ENCODE measurements around the gene CXCL9.

The CXCL9 gene

GRCh38 chr4:76007089-76007862 lies at the start of gene CXCL9:
Gene CXCL9, minus strand, starts transcription at chr4:76007509. Its CDS starts 60 bp downstream, at chr4:76007449.
- no peak for TF ChIP-seq EZH2 (IDR thresholded peaks at IDR 0.05; ENCODE audit: borderline replicate concordance, low read length)
- TF ChIP-seq CTCF (IDR thresholded peaks at IDR 0.05; ENCODE audit: low read length) = no peak
- H3K27me3 ChIP-seq (ENCODE audit: insufficient read depth, low read length) = no peaks in the 10 kb centered on the region
- H3K4me3 ChIP-seq (ENCODE audit: low read depth, low read length, poor library complexity, severe bottlenecking) = no peak within 1 kb of the TSS
- no peak within 1 kb of the TSS for H3K4me2 ChIP-seq (ENCODE audit: low read length)
- no peak within 1 kb of the TSS for H2AFZ ChIP-seq (ENCODE audit: low read length)
- no peaks in the 10 kb centered on the region for H3K4me1 ChIP-seq (ENCODE audit: insufficient read depth, low read length, severe bottlenecking)
- H3F3A ChIP-seq (ENCODE audit: insufficient read depth, low read length) = no peaks in the 10 kb centered on the region
- H3K36me3 ChIP-seq (ENCODE audit: insufficient read depth, low read length) = no peaks in the 10 kb centered on the region
- H3K9me2 ChIP-seq (ENCODE audit: low read depth, low read length) = no peaks in the 10 kb centered on the region
- no peaks in the 10 kb centered on the region for H3K79me2 ChIP-seq (ENCODE audit: insufficient read depth, low read length)
- no peak within 1 kb of the TSS for H3K9ac ChIP-seq (ENCODE audit: low read length)
- no peaks in the 10 kb centered on the region for H4K20me1 ChIP-seq (ENCODE audit: insufficient read depth, low read length)
- H3K27ac ChIP-seq (ENCODE audit: low read depth, low read length, poor library complexity, severe bottlenecking) = no peak within 1 kb of the TSS
- H3K9me3 ChIP-seq (ENCODE audit: low read length) = no peaks in the 10 kb centered on the region

GRCh38 chr4:76055421-76055820 lies 48.1 kb upstream of the CXCL9 start:
- Histone ChIP-seq H3F3A (ENCODE audit: insufficient read depth, low read length) (no peaks in the 10 kb centered on the region), H3K9me3 (ENCODE audit: low read length) (no peaks in the 10 kb centered on the region), H3K9me2 (ENCODE audit: low read depth, low read length) (no peaks in the 10 kb centered on the region), H2AFZ (ENCODE audit: low read length) (no peak overlapping the region), H3K27me3 (ENCODE audit: insufficient read depth, low read length) (no peaks in the 10 kb centered on the region), H3K36me3 (ENCODE audit: insufficient read depth, low read length) (no peaks in the 10 kb centered on the region), H3K4me3 (ENCODE audit: low read depth, low read length, poor library complexity, severe bottlenecking) (no peak overlapping the region), H3K9ac (ENCODE audit: low read length) (no peak overlapping the region), H3K79me2 (ENCODE audit: insufficient read depth, low read length) (no peaks in the 10 kb centered on the region), H3K4me1 (ENCODE audit: insufficient read depth, low read length, severe bottlenecking) (no peaks in the 10 kb centered on the region), H4K20me1 (ENCODE audit: insufficient read depth, low read length) (no peaks in the 10 kb centered on the region), H3K27ac (ENCODE audit: low read depth, low read length, poor library complexity, severe bottlenecking) (no peak overlapping the region), H3K4me2 (ENCODE audit: low read length) (no peak overlapping the region)
- TF ChIP-seq EZH2 (IDR thresholded peaks at IDR 0.05; ENCODE audit: borderline replicate concordance, low read length) = no peak
- no peak for TF ChIP-seq CTCF (IDR thresholded peaks at IDR 0.05; ENCODE audit: low read length)

GRCh38 chr4:76055016-76055415 lies 47.7 kb upstream of the CXCL9 start:
- H3K36me3 ChIP-seq (ENCODE audit: insufficient read depth, low read length) = no peaks in the 10 kb centered on the region
- H3K9me3 ChIP-seq (ENCODE audit: low read length) = no peaks in the 10 kb centered on the region
- H3F3A ChIP-seq (ENCODE audit: insufficient read depth, low read length) = no peaks in the 10 kb centered on the region
- no peak overlapping the region for H2AFZ ChIP-seq (ENCODE audit: low read length)
- H3K4me1 ChIP-seq (ENCODE audit: insufficient read depth, low read length, severe bottlenecking) = no peaks in the 10 kb centered on the region
- H4K20me1 ChIP-seq (ENCODE audit: insufficient read depth, low read length) = no peaks in the 10 kb centered on the region
- H3K4me3 ChIP-seq (ENCODE audit: low read depth, low read length, poor library complexity, severe bottlenecking) = no peak overlapping the region
- no peak overlapping the region for H3K27ac ChIP-seq (ENCODE audit: low read depth, low read length, poor library complexity, severe bottlenecking)
- no peaks in the 10 kb centered on the region for H3K27me3 ChIP-seq (ENCODE audit: insufficient read depth, low read length)
- no peak for TF ChIP-seq CTCF (IDR thresholded peaks at IDR 0.05; ENCODE audit: low read length)
- no peak for TF ChIP-seq EZH2 (IDR thresholded peaks at IDR 0.05; ENCODE audit: borderline replicate concordance, low read length)
- no peaks in the 10 kb centered on the region for H3K9me2 ChIP-seq (ENCODE audit: low read depth, low read length)
- no peaks in the 10 kb centered on the region for H3K79me2 ChIP-seq (ENCODE audit: insufficient read depth, low read length)
- no peak overlapping the region for H3K9ac ChIP-seq (ENCODE audit: low read length)
- no peak overlapping the region for H3K4me2 ChIP-seq (ENCODE audit: low read length)
